SW 1271 (cell line): Measurements from ENCODE around the gene GNPTG.
A peak's percentile ranks its signal among the peaks of the same experiment; 100 is the strongest.
"Not testable (repeated sequence)": the region's sequence is repeated elsewhere in the genome, so short reads cannot be mapped to it uniquely, and the experiment has no call there.

Experiments used
- DNase-seq, 2 experiments: peaks; one replicate each; lab custom pipeline; 2025; lab: John Stamatoyannopoulos, UW

The GNPTG gene

DNA sequence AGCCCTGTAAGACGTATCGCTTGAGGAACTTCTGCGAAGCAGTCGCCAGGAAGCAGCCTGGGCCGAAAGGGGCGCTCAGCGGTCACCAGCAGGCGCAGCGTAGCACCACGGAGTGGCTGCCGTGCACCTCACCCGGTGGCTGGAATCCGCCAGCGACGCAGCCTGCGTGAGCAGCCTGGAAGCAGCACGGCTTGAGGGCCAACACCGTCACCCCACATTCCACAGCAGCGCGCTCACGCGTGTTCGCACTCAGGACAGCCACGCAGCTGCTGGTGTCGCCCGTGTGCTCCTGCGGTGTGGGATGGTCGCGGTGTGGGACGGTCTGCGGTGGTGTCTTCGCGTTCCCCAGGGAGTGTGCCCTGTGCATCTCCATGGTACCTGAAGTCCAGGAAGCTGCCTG is 32.7 kb upstream of the GNPTG start:
- no peak for DNase-seq

- DNase-seq, result no peak
Observed at GRCh38 chr16:1320097-1320496, 31.6 kb upstream of the GNPTG start.

DNA sequence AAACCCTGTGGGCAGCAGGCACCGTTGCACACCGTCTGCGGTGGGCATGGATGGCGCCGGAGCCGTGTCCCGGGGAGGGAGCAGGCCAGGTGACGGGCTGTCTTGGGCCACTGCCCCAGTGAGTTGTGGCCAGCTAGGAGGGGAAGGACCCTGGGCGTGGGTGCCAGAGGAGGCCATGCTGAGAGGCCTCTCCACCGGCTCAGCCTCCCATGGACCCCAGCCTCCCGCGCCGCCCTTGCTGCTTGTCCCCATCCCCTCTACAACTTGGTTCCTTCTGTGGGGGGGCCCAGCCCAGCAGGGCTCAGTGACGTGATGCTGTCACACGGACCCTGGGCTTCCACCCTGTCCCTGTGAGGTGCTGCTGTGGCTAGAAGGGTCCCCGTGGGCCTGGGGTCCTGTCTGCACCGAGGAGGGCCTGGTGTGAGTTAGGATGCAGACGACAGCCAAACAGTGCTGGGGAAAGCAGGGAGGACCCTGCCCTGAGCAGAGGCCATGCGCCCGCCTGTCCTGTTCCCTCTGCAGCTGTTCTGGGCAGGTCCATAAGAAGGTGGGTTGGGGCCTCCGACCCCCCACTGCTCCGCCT is 31.0 kb upstream of the GNPTG start:
- DNase-seq, result no peak

DNA sequence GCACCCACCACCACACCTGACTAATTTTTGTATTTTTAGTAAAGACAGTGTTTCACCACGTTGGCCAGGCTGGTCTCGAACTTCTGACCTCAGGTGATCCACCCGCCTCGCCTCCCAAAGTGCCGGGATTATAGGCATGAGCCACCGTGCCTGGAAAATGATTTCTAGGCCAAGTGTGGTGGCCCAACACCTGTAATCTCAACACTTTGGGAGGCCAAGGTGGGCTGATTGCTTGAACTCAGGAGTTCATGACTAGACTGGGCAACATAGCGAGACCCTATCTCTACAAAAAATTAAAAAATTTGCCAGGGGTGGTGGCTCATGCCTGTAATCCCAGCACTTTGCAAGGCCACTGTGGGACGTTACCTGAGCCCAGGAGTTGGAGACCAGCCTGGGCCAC is 29.3 kb upstream of the GNPTG start:
- no peak for DNase-seq

DNA sequence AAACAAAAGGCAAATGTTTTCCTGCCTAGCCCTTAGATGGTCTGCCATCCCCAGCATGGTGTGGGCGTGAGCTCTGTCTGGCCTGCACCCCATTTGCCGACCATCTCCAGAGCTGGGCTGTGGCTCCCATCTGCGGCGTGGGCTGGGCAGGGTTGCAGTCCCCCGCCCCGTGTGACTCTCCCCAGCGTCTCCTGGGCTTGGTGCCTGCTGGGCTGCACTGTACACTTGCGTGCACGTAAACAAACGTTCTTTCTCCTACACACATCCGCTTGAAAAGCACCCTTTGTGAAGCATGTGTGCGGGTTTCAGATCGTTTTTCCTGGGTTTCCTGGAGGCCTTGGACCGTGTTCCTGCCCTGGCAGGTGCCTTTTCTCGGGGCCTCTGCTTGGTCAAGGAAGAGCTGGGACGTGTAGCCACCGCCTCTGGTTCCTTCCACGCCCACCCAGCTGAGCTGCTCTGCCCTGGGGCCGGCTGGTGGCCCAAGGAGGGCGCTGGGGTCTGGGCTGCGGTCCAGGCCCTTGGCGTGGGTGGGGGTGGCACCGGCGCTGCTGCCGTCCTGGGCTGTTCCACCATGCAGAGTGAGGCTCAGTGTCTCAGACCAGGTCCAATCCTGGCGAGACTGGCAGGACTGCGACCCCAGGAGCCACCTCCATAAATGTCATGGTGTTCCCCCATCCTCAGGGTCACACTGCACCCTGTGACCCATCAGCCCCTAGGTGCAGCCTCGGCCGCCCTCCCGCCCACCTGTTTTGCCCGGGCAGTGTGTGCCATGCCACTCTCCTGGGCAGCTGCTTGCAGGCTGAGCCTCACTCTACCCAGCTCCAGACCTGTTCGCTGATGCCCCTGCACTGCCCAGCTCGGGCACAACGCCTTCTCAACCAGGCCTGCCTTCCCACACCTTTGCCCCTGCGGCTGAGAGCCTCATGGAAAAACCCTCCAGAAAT is 28.2 kb upstream of the GNPTG start:
- no peak for DNase-seq

DNA sequence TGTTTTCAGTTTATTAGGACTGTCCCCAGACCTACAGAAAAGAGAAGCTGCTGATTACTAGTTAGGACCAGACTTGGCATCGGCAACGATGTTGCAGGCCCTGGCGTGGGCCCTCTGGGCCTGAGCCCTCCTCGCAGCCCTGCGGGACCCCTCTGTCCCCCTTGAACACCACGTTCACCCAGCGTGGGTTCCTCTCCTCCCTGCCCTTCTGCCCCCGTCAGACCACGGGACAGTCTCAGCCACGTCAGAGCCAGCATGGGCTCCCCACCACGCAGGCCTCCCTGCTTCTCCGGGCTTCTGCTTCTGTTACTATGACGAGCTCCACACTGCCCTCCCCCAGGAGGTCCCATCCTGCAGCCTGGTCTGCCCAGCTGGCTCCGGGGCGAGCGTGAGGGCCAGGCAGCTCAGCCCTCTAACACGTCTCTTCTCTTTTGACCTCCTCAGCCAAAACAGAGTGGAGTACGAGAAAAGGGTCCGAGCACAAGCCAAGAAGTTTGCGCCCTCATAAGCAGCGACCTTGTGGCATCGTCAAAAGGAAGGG is 27.4 kb upstream of the GNPTG start:
- no peak for DNase-seq

DNA sequence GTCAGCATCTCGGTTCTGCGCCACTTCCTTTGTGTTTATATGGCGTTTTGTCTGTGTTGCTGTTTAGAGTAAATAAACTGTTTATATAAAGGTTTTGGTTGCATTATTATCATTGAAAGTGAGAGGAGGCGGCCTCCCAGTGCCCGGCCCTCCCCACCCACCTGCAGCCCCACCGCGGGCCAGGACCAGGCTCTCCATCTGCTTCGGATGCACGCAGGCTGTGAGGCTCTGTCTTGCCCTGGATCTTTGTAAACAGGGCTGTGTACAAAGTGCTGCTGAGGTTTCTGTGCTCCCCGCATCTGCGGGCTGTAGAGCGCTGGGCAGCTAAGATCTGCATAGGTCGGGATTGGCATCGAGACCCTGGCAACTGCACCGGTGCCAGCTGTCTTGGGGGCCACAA is 26.5 kb upstream of the GNPTG start:
- no peak for DNase-seq

DNA sequence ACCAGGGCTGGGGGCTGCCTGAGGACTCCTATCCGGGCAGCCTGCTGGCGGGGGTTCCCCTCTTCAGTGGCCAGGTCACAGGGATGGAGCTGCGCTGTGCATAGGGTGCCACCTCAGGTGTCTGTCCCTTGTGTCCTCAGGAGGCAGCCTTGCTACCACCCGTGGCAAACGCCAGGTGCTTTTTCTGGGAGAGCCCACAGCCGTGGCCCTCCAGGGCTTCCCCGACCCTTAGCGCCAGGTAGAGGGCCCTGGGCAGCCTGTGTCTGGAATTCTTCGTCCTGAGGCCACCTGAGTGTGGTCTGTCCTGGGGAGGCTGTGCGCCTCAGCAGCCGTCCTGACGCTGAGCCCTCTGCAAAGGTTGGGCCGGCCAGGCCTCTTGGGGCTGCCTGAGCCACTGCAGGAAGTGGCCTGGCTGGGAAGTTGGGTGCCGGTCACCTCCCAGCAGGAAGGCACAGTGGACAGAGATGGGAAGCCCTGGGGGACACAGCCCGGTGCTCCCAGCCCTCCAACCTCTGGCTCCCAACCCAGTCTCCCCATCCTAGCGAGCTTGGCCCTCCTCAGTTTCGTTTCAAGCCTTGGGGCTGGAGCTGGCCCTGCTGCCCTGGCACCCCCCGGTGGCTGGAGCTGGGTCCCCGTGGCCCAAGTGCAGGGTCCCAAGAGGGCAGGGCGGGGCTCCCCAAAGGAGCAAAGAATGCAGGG is 25.9 kb upstream of the GNPTG start:
- no peak for DNase-seq

DNA sequence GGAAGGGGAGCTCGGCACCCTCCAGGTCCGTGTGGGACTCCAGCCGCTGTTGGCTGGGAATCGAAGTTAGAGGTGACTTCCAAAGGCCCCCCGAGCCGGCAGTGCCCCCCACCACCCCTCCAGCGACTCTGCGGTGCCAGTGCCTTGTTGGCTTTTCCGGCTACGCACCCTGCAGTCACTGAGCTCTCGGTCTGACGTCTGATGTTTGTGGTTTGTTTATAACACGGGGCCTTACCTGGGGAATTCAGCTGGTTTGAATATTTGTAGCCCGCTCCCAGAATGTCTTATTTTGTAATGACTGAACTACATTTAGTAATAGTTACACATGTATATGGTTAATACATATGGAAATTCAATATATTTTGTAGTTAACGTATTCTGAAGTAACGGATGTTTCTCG is 25.3 kb upstream of the GNPTG start:
- no peak for DNase-seq

GRCh38 chr16:1326946-1327618 is 24.6 kb upstream of the GNPTG start:
- no peak for DNase-seq

- DNase-seq, result no peak
Observed at GRCh38 chr16:1327619-1327947, 24.1 kb upstream of the GNPTG start.

DNA sequence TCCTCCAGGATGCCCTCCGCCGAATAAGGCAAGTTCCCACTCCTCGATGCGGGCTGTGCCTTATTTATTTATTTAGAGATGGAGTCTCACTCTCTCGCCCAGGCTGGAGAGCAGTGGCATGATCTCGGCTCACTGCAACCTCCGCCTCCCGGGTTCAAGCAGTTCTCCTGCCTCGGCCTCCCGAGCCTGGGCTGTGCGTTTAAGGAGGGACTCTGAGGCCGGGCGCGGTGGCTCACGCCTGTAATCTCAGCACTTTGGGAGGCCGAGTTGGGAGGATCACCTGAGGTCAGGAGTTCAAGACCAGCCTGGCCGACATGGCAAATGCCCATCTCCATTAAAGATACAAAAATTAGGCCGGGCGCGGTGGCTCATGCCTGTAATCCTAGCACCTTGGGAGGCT is 23.6 kb upstream of the GNPTG start:
- DNase-seq, result not testable (repeated sequence)

DNA sequence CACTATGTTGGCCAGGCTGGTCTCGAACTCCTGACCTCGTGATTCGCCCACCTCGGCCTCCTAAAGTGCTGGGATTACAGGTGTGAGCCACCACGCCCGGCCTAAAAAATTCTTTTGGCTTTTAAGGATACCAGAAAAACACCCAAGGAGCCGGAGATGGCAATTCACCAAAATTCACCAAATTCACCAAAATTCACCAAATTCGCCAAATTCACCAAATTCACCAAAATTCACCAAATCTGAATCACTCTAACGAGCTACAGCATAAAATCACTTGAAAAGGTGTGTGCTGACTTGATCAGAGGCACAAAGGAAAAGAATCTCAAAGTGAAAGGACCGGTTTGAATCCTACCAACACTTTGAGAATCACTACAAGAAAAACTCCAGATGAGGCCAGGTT is 22.8 kb upstream of the GNPTG start:
- not testable (repeated sequence) for DNase-seq

DNA sequence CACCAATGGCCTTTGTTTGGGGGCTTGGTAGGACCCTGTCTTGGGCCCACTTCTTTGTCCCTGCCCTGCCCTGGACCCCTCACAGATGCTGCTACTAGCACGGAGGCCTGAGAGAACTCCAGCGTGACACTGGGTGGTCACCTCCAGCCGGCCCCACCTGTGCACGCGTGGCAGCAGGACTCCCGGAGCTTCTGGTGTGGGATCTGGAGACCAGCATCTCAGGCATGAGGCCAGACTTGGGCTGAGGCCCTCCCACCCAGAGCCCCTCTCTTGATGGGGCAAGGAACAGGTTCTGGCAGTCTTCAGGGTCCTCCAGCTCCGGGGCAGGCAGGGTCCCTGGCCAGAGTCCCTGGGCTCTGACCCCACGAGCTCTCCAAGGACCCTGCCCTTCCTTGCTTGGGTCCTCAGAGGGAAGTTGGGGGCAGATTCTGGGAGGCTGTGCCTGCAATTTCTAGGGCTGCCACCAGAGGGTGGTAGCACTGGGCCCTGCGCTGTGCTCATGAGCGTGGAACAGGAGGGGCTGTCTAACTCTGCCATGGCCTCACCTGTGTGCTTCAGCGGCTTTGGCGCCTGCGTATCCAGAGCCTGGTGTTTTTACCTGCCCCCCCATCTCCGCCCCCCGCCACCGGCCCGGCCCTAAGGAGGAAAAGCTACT is 21.3 kb upstream of the GNPTG start:
- no peak for DNase-seq

DNA sequence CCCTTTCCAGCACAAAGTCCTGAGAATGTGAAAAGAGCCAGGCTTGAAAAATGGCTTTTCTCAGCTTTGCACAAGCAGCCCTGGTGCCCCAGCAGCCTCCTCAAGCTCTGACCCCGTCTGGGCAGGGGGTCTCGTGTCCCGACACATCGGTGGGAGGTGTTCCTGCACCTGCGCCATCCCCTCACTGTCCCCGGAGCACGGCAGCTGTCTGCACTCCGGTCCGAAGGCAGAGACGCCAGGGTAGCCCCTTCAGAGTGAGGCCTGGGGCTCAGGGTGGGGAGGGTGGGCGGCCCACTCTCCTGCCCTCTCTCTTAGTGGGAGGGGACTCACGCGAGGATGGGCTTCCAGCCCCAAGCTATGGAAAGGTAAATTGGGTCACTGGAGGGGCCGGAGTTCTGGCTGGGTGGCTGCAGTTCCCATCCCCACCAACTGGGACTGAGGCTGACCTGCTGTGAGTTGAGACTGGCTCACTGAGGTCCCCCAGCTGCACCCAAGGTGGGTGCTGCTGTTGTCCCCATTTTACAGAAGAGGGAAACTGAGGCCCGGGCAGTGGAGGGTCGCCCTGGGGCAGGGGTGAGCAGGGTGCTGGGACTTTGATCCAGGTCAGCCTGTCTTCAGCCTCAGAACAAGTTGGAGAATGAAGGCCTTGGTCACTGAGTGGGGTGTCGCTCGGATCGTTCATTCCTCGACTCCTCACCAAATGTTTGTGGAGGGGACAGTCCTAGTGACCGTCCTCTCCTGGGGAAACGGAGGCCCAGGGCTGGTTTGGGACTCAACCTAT is 20.6 kb upstream of the GNPTG start:
- DNase-seq, result no peak

- peak; percentile 48 to 77 for DNase-seq
Observed at GRCh38 chr16:1331712-1332617, 19.8 kb upstream of the GNPTG start.

DNA sequence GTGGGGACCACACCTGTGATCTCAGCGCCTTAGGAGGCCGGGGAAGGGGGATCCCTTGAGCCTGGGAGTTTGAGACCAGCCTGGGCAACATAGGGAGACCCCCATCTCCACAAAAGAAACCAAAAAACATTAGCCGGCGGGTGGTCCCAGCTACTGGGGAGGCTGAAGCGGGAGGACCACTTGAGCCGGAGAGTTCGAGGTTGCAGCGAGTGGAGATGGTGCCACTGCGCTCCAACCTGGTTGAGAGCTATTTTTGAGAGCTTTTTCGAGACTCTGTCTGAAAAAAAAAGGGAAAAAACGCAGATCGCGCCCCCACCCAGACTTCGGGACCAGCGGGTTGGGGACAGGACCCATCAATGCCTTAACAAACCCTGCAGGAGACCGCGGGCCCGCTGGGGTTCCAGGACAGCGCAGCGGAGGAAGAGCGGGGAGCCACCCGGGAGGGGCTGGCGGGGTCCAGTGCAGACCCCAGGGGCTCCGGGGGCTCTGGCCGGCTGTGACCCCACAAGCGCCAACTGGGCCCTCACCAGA is 19.0 kb upstream of the GNPTG start:
- DNase-seq, result no peak

DNA sequence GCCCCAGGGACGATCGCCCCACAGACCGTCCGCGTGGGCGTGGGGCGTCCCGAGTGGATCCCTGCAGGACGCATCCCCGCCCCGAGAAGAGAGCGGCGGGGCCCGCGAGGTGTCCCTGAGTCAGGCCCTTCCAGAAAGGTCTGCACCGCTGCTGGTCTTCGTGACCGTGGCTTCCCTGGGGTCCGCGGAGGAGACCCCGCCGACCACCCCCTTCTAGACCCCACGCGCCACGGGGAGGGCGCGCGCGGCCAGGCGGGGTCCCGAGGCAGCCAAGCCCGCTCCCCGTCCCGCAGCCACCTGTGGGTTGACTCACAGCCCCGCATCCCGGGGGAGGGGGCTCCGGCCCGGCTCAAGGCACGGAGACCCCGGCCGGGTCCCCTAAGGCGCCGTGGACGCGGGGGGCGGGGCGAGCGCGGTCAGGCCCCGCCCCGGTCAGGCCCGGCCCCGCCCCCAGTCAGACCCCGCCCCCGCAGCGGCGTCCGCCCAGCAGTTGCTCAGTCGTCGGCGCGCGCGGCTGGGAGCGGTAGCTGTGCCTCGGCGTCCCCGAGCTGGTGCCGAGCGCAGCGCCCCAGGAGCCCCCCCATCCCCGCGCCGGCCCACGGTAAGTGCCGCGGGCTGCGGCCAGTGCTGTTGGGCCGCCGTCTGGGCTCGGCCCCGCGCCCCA is 18.4 kb upstream of the GNPTG start, which contains the start of gene BAIAP3:
Gene BAIAP3 (plus strand): TSS at position 497 of the 664 bp plus-strand sequence. CDS start 4,905 bp downstream, outside the sequence.
- DNase-seq, result no peak
